ENCODE results near the gene NUP85.
A peak's percentile ranks its signal among the peaks of the same experiment; 100 is the strongest.
"Not testable (repeated sequence)": the region's sequence is repeated elsewhere in the genome, so short reads cannot be mapped to it uniquely, and the experiment has no call there.

NUP85 gene

DNA sequence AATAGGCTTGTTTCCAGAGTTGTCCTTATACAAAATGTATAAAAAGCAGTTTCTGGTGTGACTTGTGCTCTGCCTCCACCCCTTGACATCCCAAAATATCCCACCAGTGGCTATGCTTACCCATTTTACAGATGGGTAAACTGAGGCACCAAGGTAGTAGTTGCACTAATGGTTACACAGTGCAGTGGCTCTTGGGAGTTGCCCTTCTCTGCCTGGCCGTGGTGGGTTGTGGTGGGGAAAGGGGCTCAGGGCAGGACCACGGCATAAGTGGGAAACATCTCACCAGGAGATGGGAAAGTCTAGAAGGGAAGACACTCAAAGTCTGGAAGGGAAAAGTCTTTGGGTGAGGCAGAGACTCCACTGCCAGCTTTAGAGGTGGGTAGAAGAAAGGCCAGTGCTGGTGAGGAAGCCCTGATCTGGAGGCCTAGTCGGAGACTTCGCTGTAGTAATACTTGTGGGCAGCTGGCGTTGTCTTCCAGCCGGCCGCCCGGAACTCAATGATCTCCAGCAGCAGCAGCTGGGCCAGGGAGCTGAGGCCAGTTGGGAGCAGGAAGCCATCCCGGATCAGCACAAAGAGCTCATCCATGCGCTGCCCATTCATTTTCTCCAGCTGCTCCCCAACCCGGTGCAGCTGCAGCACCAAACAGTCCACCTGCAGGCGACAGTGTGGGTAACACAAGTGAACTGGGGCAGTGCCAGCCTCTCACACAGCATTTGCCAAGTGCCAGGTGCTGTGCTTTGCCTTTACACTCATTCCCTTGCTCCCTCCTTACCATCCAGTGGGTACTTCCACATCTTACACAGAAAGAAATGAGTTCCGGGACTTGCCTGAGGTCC is 61.1 kb downstream of the NUP85 start:
- DNase-seq = peak in 28 of 56 donors; percentile 17 to 69 (median 44)

DNA sequence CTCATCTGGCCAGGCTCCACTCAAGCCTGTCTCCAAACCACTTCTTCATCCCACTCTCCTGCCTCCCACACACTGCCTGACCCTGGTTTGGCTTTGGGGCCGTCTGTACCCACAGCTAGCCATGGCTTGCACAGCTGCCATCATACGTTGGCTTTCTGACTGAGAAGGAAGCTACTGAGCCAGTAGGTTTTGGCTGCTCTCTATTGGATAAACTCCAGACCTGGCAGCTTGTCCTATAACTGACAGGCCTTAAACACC is 61.6 kb downstream of the NUP85 start:
- peak in 9 of 56 donors; percentile 8 to 61 (median 46) for DNase-seq

DNA sequence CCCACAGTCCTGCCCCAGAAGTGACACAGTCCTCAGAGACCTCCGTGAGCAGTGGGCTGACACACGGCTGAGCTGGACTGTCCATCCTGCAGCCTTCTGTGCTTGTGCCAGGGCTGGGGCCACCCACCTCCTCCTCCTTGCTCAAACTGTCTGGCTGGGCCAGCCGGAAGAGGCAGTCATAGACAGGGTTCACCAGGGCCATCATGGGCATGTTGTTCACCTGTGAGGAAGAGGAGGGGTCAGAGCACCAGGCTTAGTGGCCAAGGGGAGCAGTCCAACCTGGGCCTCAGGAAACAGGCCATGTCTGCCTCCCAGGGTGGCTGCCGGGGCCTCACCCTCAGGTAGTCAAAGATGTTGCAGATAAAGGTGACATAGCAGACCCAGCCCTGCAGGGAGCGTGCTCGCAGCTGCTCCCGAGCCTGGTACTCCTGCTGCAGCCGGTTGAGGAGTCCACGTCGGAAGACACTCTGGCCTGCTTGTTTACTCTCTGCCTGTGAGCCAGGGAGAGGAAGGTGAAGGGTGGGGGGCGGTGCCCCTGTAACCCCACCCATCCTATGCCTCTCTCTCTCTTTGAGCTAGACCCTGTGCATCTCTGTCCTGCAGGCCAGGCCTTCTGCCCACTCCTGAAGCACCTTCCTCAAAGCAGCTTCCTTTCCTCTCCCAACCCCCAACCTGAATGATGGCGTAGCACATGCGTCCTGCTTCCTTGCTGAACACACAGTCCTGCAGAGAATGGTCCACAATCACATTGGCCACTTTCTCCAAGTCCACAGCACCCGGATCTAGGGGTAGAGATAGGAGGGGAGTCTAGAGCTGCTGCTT is 62.1 kb downstream of the NUP85 start:
- peak in 1 of 56 donors; percentile 43 for DNase-seq

DNA sequence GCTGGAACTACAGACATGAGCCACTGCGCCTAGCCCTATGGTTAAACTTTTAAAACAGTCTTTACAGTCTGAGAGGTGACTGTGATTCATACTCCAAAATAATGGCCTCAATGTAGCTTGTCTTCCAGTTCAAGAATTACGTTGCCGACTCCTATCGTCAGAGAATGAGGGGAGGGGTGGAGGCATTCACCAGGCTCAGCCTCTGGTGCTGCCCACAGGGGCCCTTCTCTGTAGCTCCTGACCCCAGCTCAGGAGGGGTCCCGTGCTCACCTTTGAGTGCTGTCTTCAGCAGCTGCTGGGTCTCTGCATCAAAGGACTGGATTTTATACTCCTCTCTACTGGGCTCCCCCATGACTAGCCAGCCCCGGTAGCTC is 64.4 kb downstream of the NUP85 start:
- no peak for DNase-seq

DNA sequence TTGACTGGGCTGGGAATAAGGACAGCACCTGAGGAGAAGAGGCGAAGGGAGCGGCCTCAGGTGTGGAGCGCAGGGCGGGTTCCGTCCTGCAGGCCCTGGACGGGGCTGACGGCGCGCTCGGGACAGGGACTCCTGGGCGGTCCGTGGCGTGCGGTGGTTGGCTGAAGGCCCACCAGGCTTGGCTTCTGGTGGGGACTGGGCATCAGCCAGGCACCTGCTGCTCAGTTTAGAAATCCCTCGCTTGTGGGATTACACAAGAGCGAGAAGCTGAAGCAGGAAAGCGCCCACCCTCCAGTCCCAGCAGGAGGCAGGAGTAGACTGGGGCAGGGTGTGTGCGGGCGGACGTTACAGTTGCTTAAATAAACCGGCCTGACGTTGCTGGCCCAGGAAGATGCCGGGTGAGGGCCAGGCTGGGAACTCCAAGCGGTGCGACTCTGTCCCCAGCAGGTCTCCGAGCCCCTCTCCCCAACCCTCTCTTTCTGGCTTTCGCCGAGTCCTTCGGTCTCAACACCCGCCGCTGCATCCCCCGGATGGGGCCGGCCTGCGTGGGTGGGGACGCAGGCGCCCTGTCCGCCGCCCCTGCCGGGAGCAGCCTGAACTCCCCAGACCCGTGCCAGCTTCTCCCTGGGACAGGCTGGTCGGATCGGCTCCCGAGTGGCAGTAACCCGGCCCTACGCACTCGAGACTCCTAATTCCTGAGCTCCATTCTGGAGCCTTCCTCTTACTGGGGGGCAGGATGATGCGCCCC is 64.9 kb downstream of the NUP85 start:
- peak in 42 of 56 donors; percentile 20 to 76 (median 57) for DNase-seq

DNA sequence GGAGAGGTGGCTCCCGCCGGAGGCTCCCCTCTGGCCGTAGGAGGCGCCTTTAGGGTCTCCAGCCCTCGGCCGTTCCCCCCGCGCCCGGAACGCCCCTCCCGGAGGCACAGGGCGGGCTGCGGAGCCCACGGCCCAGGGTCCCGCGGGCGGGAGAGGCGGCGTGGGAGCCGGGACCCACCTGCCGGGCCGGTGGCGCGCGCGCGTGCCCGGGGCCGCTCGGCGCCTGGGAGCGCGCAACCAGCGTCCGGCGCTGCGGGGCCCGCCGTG is 65.4 kb downstream of the NUP85 start, which contains the start of gene MIF4GD:
MIF4GD (minus strand) TSS at position 266 of the 267 bp plus-strand sequence. CDS start 1,036 bp downstream, outside the sequence.
- peak in 1 of 56 donors; percentile 67 for DNase-seq

DNA sequence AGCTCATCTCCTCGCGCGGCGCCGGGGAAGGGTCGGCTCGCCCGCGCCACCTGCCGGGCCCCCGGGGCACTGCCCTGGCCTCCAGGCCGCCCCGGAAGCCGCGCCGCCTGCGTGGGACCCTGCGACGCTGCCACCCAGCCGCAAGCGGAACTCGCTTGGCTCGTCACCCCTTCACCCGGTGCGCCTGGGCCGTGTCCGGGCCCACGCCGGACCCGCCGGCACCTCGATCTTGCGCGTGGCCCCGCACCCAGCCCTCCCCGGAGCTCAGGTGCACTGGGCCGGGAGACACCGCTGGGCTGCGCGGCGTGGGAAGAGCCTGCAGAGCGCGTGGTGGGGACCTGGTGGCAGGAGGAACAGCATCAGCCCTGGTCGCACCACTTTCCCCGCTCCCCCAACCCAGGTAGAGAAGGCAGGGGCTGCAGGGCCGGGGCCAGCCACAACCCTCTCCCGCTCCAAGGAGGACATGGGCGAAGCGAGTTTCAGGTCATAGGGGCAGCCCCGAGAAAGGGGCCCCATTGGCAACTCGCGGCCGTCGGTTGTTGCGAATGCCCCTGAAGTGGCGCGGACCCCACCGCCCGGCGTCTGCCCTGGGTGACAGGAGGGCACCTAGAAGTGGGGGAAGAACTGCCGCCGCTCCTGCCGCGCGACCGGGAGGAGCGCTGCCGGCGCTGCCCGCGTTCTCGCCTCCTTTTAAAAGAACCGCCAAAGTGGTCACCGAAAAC is 65.9 kb downstream of the NUP85 start:
- DNase-seq = peak in 50 of 56 donors; percentile 17 to 86 (median 68)

DNA sequence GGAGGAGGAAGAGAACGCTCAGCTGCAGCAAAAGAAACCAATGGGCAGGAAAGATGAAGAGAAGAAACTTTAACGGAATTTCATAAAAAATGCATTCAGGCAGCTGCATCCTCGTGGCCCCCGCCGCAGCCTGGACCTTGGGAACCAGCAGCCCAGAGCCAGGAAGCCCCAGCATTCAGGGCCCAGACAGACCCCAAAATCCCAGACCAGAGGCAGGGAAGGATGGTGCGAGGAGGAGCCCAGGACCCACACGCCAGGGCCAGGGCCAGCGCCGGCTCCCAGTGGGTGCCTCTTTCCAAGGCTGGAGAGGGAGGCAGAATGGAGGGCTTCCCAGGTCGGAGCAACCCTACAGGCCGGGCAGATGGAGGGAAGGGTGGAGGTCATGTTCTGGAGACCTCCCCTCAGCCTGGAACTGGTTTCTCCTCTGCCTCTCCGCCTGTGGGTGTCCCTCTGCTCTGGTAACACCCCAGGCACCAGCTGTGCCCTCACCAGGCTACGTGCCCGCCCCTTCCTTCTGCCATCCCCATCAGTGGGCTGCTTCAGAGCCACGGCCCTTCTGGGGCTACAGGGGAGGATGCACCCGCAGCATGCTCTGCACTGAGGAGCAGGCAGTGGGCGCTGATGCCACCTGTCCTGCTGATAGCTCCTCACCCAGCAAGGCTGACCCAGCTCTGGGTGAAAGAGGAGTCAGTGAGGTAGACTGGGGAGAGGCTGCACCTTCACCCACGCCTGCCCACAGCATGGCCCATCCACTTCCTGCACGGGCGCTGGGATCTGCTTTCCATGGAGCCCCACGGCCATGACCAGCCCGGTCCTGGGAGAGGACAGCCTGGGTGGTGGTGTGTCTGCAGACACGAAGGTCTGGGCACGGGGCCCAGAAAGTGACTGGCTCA is 66.7 kb downstream of the NUP85 start:
- peak in 24 of 56 donors; percentile 3 to 60 (median 26) for DNase-seq

DNA sequence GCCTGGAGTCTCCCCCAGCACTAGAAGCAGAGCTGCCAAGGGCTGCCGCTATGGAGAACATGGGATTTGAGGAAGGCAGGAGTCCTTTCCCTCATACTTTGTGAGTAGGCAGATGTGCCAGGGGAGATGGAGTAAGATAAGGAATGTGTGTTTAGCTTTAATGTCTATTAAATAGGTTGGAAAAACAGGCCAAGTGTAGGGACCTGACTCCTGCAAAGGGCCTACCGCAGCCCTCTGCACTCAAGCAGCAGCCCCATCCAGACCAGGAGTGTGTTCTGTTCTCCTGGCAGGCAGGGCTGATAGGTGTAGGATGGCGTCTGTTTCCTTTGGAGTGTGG is 67.3 kb downstream of the NUP85 start:
- peak in 2 of 56 donors; percentile 4 to 16 for DNase-seq

DNA sequence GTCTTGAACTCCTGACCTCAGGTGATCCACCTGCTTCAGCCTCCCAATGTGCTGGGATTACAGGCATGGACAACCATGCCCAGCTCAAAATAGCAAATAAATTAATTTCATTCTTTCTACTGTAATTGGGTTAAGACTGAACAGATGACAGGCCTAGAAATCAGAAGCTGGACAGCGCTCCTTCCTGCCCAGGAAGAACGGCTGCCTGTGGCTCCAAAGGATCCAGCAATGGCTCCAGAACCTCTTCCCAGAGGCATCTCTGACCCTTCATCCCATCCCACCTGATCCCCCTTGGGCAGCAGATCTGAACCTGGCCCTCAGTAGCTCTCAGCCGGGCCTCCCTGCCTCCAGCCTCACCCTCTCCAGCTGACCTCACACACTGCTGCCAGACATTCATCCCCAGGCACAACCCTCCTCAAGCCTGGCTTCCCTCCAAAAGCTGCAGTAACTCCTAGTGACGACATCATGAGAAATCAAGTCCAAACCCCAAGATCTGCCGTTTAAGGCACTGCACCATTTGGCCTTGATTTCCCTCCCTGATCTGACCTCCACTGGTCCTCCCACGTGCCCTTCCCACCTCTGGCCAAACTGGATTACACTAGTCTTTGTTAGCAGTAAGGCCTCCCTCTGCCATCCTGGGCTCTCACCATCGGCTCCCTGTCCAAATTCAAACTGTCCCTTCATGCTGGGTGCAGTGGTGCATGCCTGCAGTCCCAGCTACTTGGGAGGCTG is 68.7 kb downstream of the NUP85 start:
- no peak for DNase-seq

DNA sequence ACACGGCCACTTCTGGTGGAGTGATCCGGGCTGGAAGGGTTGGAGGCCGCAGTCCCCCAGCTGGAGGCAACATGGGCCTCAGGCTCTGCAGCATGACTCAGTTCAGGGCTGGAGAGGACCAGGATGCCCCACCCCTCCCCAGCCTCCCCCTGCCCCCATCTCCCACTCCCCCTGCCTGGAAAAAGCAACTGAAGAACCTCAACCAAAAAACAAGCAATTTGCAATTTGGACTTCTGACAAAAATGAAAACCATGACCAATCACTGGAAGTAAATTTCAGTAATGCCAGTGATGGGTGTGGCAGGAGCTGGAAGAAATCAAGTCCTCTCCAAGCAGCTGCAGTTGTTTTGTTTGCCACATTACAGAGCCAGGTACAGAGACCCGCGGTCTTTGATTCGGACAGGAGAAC is 72.2 kb downstream of the NUP85 start:
- no peak for DNase-seq

DNA sequence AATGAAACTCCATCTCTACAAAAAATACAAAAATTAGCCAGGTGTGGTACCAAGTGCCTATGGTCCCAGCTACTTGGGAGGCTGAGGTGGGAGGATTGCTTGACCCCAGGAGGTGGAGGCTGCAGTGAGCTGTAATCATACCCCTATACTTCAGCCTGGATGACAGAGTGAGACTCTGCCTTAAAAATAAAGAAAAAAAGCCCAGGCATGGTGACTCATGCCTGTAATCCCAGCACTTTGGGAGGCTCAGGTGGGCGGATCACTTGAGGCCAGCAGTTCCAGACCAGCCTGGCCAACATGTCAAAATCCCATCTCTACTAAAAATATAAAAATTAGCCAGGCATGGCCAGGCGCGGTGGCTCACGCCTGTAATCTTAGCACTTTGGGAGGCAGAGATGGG is 74.7 kb downstream of the NUP85 start:
- not testable (repeated sequence) for DNase-seq

DNA sequence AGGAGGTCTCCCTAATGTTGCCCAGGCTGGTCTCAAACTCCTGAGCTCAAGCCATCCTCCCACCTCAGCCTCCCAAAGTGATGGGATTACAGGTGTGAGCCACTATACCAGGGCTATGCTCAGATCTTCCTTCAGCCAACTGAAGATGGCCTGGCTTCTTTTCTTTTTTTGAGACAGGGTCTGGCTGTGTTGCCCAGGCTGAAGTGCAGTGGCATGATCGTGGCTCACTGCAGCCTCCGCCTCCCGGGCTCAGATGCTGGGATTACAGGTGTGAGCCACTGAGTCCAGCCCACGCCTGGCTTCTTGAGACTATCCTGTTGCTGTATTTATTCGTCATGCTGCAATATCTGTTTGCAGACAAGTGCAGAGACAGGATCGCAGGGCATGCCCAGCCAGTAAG is 79.6 kb downstream of the NUP85 start:
- no peak for DNase-seq
